Panc1 (cell line): ENCODE data around the gene MYBPC3. TPM values are rescaled to one million over a fixed set of nuclear protein-coding genes. Genes with fewer than 3 reads are reported as not detected.

Experiments
- ATAC-seq: fragments of 200-7000 bp; cut with Tn5 transposase; 2 replicates; pipeline ENCODE4 v1.9.1; 2020; ENCODE audit warnings: mild to moderate bottlenecking, moderate library complexity
- BruUV-seq: library from RNA; stranded (reverse); fragments of 400-500 nt; replicated peaks from 2 replicates; lab custom pipeline; 2021; lab: Mats Ljungman, UMichigan
- CTCF ChIA-PET: fragments of 300-600 bp; sonication (Branson Sonifier 250); formaldehyde crosslinking; loops from one replicate; lab custom pipeline; 2022; ENCODE audit warnings: antibody characterized with exemption; lab: Charles Lee
- POLR2A ChIA-PET: fragments of 300-600 bp; sonication (Branson Sonifier 250); formaldehyde crosslinking; loops from one replicate; lab custom pipeline; 2022; ENCODE audit warnings: antibody characterized with exemption; lab: Charles Lee
- DNase-seq: peaks from one replicate; pipeline ENCODE4 v3.0.0-alpha.2; 2010; ENCODE audit warnings: low read depth, low spot score
- H3K27ac ChIP-seq: 2 replicates; pipeline ENCODE4 v1.5.1; 2011; ENCODE audit warnings: mild to moderate bottlenecking, low read length, inconsistent platforms
- H3K27me3 ChIP-seq: fragments of 200-500 bp; sonication (Bioruptor generic); 2 replicates; pipeline ENCODE4 v1.6.0; 2014; ENCODE audit warnings: low read length, inconsistent platforms; ENCODE audit not compliant: control insufficient read depth, insufficient read depth
- H3K36me3 ChIP-seq: fragments of 200-500 bp; sonication (Bioruptor generic); 2 replicates; pipeline ENCODE4 v1.5.1; 2014; ENCODE audit warnings: inconsistent platforms, mild to moderate bottlenecking, low read length, moderate library complexity; ENCODE audit not compliant: control insufficient read depth, insufficient read depth
- H3K4me1 ChIP-seq: 2 replicates; pipeline ENCODE4 v1.5.1; 2011; ENCODE audit warnings: inconsistent platforms, mild to moderate bottlenecking, low read length, moderate library complexity; ENCODE audit not compliant: control insufficient read depth, insufficient read depth
- H3K4me3 ChIP-seq, 2 experiments: 2 replicates each; pipeline ENCODE4 v1.5.1; 2011 to 2012; ENCODE audit warnings: low read depth in 2 of 2, low read length in 2 of 2, mild to moderate bottlenecking in 2 of 2, inconsistent platforms in 1 of 2, moderate library complexity in 1 of 2
- H3K9me3 ChIP-seq: fragments of 200-500 bp; sonication (Bioruptor generic); 2 replicates; pipeline ENCODE4 v1.5.1; 2014; ENCODE audit warnings: low read depth, mild to moderate bottlenecking, inconsistent platforms, low read length, moderate library complexity; ENCODE audit not compliant: control insufficient read depth, insufficient read depth
- CTCF ChIP-seq: fragments of 450-650 bp; IDR thresholded peaks from 2 replicates; pipeline ENCODE4 v1.5.1; 2017; ENCODE audit warnings: mild to moderate bottlenecking
- POLR2AphosphoS5 ChIP-seq: IDR thresholded peaks from 2 replicates; pipeline ENCODE4 v1.6.1; 2012; ENCODE audit warnings: mild to moderate bottlenecking, low read depth, low read length, moderate library complexity
- REST ChIP-seq, 2 experiments: IDR thresholded peaks; 2 replicates each; pipeline ENCODE4 v1.6.1; 2011 to 2012; ENCODE audit warnings: low read depth in 2 of 2, control low read depth in 1 of 2, low read length in 1 of 2, mild to moderate bottlenecking in 1 of 2, moderate library complexity in 1 of 2; ENCODE audit not compliant: insufficient read depth in 1 of 2
- SIN3A ChIP-seq: IDR thresholded peaks from 2 replicates; pipeline ENCODE4 v1.6.1; 2012; ENCODE audit warnings: low read depth, mild to moderate bottlenecking, low read length, moderate library complexity, borderline replicate concordance; ENCODE audit not compliant: insufficient read depth
- TCF7L2 ChIP-seq: IDR thresholded peaks from 2 replicates; pipeline ENCODE4 v1.6.1; 2011; ENCODE audit warnings: mild to moderate bottlenecking, low read depth, low read length, inconsistent platforms
- in situ Hi-C: cut with HindIII; loops from 2 replicates; pipeline ENCODE4 v1.10.0; 2016; ENCODE audit warnings: low sequenced_read_pairs, low pct_unique_long_range_greater_than_20kb
- intact Hi-C: fragments of 100-400 bp; cut with micrococcal nuclease; formaldehyde crosslinking; loops from one replicate; pipeline ENCODE4 v1.10.0; 2022; ENCODE audit not compliant: unreplicated experiment
- total RNA-seq: library from RNA; stranded (reverse); gene quantifications from one replicate; pipeline ENCODE4 v1.2.1, GENCODE V29; 2021; ENCODE audit not compliant: unreplicated experiment

Gene MYBPC3
- total RNA-seq, 1 experiment from 2014 or later = not detected

DNA sequence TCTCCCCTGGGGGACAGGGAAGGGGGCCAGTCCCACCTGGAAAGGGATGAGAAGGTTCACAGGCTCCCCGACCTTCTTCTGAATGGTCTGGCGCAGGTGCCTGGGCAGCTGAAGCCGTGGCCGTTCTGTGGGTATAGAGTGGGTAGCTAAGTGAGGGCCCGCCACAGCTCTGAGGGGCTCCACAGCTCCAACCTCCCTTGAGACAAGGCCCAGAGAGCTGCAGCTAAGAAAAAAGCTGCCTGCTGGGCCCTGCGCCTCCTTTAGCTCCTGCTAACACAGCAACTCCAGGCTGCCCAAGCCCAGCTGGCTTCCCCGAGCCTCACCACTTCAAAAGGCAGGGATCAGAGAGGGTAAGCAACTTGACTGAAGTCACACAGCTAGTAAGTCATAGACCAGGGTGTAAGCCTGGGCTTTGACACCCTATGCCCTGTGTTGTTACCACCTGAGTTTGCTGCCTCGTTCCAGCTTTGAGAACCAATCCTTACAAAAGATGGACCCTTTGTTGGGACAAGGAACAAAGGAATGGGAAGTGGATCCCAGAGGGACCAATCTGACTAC is 18.5 kb downstream of the MYBPC3 start:
- H3K27ac ChIP-seq = no peak overlapping the region
- no peak overlapping the region for H3K4me3 ChIP-seq
- no peak for DNase-seq
- ATAC-seq = no peak
- in situ Hi-C loops = no loop called here
- intact Hi-C loops = no loop called here
- ChIA-PET CTCF (interaction anchor here (1.1 kb wide), 1 partner anchor 76 kb away, joined by 3 read pairs; the partner anchor contains the start of gene NR1H3), POLR2A (no interaction called here)
- no peaks in the 10 kb centered on the region for H3K27me3 ChIP-seq
- H3K9me3 ChIP-seq = no peaks in the 10 kb centered on the region
- H3K4me1 ChIP-seq = no peaks in the 10 kb centered on the region
- no peaks in the 10 kb centered on the region for H3K36me3 ChIP-seq
- no TSS peak for BruUV-seq
- no peak for TF ChIP-seq TCF7L2
- TF ChIP-seq CTCF = no peak
- no peak for TF ChIP-seq POLR2AphosphoS5
- TF ChIP-seq REST (IDR thresholded peaks at IDR 0.05; ENCODE audit: insufficient read depth in 1 of 2, low read depth in 2 of 2, low read length in 1 of 2) = no peak
- TF ChIP-seq SIN3A = no peak

DNA sequence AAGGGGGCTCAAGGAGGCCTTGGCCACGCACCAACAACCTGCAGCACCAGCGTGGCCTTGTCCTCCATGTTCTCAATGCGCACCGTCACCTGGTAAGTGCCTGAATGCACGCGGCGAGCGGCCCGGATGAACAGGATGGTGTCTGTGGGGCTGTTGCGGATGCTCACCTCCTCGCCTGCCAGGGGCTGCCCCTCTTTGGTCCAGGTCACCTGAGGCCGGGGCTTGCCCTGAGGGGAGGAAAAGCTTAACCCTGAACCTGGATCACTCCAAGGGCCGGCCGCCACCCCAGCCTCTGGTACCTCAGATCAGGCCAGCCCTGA is 19.0 kb downstream of the MYBPC3 start:
- intact Hi-C loops (no loop called here), in situ Hi-C loops (no loop called here)
- POLR2A ChIA-PET = no interaction called here
- no TSS peak for BruUV-seq
- no peak overlapping the region for H3K4me3 ChIP-seq
- H3K36me3 ChIP-seq = no peaks in the 10 kb centered on the region
- DNase-seq (no peak), ATAC-seq (no peak)
- CTCF ChIA-PET = interaction anchor here (1.1 kb wide), 1 partner anchor 76 kb away, joined by 3 read pairs; the partner anchor contains the start of gene NR1H3
- H3K27me3 ChIP-seq = no peaks in the 10 kb centered on the region
- H3K27ac ChIP-seq = no peak overlapping the region
- H3K9me3 ChIP-seq = no peaks in the 10 kb centered on the region
- H3K4me1 ChIP-seq = no peaks in the 10 kb centered on the region
- no peak for TF ChIP-seq TCF7L2
- TF ChIP-seq REST (IDR thresholded peaks at IDR 0.05; ENCODE audit: insufficient read depth in 1 of 2, low read depth in 2 of 2, low read length in 1 of 2) = no peak
- no peak for TF ChIP-seq CTCF
- TF ChIP-seq SIN3A = no peak
- no peak for TF ChIP-seq POLR2AphosphoS5
